Vagina (tissue), 2 donors: ENCODE data around the gene TPP1.

Experiments used
- POLR2A ChIP-seq, 2 donors: fragments of 450-650 bp; IDR thresholded peaks; one replicate each; pipeline ENCODE4 v1.6.1; 2017; ENCODE audit warnings: antibody characterized with exemption in 2 of 2, mild to moderate bottlenecking in 2 of 2, moderate library complexity in 2 of 2
- POLR2AphosphoS5 ChIP-seq, 2 donors: sonication (generic); formaldehyde crosslinking; IDR thresholded peaks; one replicate each; pipeline ENCODE4 v1.9.0; 2017; ENCODE audit warnings: antibody characterized with exemption in 2 of 2, mild to moderate bottlenecking in 2 of 2, low read depth in 1 of 2; ENCODE audit not compliant: insufficient read depth in 1 of 2
- TF ChIP-seq, protein P1 (sequence below), 3 experiments: fragments of 450-650 bp in 2 of 3; fragments of 200-600 bp in 1 of 3; sonication (generic) in 1 of 3; IDR thresholded peaks; one replicate each; pipeline ENCODE4 v1.5.1; 2017 to 2019; ENCODE audit warnings: antibody characterized with exemption in 3 of 3, mild to moderate bottlenecking in 2 of 3, moderate library complexity in 2 of 3

DNA sequence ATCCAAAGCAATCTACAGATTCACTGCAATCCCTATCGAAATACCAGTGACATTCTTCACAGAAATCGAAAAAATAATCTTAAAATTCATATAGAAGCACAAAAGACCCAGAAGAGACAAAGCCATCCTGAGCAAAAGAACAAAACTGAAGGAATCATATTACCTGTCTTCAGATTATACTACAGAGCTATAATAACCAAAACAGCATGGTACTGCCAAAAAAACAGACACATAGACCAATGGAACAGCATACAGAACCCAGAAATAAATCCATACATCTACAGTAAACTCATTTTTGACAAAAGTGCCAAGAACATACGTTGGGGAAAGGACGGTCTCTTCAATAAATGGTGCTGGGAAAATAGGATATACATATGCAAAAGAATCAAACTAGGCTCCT, 34.7 kb downstream of the TPP1 start:
- TF ChIP-seq, protein P1, sequence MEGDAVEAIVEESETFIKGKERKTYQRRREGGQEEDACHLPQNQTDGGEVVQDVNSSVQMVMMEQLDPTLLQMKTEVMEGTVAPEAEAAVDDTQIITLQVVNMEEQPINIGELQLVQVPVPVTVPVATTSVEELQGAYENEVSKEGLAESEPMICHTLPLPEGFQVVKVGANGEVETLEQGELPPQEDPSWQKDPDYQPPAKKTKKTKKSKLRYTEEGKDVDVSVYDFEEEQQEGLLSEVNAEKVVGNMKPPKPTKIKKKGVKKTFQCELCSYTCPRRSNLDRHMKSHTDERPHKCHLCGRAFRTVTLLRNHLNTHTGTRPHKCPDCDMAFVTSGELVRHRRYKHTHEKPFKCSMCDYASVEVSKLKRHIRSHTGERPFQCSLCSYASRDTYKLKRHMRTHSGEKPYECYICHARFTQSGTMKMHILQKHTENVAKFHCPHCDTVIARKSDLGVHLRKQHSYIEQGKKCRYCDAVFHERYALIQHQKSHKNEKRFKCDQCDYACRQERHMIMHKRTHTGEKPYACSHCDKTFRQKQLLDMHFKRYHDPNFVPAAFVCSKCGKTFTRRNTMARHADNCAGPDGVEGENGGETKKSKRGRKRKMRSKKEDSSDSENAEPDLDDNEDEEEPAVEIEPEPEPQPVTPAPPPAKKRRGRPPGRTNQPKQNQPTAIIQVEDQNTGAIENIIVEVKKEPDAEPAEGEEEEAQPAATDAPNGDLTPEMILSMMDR (IDR thresholded peaks at IDR 0.05) = no peak
- TF ChIP-seq POLR2AphosphoS5 (IDR thresholded peaks at IDR 0.05; ENCODE audit: insufficient read depth in 1 of 2, low read depth in 1 of 2) (no peak), POLR2A (IDR thresholded peaks at IDR 0.05) (no peak)
